Upper lobe of left lung (tissue), 6 donors: Measurements from ENCODE around the gene DIAPH3. TPM values are rescaled to one million over a fixed set of nuclear protein-coding genes. Genes with fewer than 3 reads are reported as not detected.

Experiments
- ATAC-seq, 2 donors: fragments of 200-7000 bp; cut with Tn5 transposase; one replicate each; pipeline ENCODE4 v1.9.1; 2022; ENCODE audit warnings: mild to moderate bottlenecking in 2 of 2, moderate library complexity in 2 of 2; ENCODE audit not compliant: low FRiP score in 2 of 2
- DNase-seq, 2 donors: peaks; one replicate each; pipeline ENCODE4 v3.0.0-alpha.2; 2019 to 2020
- H3K27ac ChIP-seq, 4 donors: fragments of 200-600 bp; sonication (generic); one replicate each; pipeline ENCODE4 v1.5.1; 2016 to 2019
- H3K27me3 ChIP-seq, 4 donors: fragments of 200-600 bp; sonication (generic); one replicate each; pipeline ENCODE4 v1.5.1; 2017 to 2019
- H3K36me3 ChIP-seq, 4 donors: fragments of 200-600 bp; sonication (generic); one replicate each; pipeline ENCODE4 v1.5.1; 2016 to 2019
- H3K4me1 ChIP-seq, 4 donors: fragments of 200-600 bp; sonication (generic); one replicate each; pipeline ENCODE4 v1.5.1; 2018 to 2019
- H3K4me3 ChIP-seq, 4 donors: fragments of 200-600 bp; sonication (generic); one replicate each; pipeline ENCODE4 v1.5.1; 2017 to 2019; ENCODE audit warnings: mild to moderate bottlenecking in 2 of 4, moderate library complexity in 1 of 4
- H3K9me3 ChIP-seq, 4 donors: fragments of 200-600 bp; sonication (generic); one replicate each; pipeline ENCODE4 v1.5.1; 2018 to 2019
- CTCF ChIP-seq, 6 experiments: fragments of 450-650 bp in 4 of 6; fragments of 200-600 bp in 2 of 6; sonication (generic) in 2 of 6; IDR thresholded peaks; one replicate each; pipeline ENCODE4 v1.5.1; 2016 to 2019; ENCODE audit warnings: antibody characterized with exemption in 6 of 6
- EP300 ChIP-seq, 4 donors: sonication (generic); formaldehyde crosslinking; IDR thresholded peaks; one replicate each; pipeline ENCODE4 v1.5.1; 2017; ENCODE audit warnings: antibody characterized with exemption in 4 of 4, control low read depth in 2 of 4
- POLR2A ChIP-seq, 4 donors: fragments of 450-650 bp; IDR thresholded peaks; one replicate each; pipeline ENCODE4 v1.5.1; 2016 to 2017; ENCODE audit warnings: antibody characterized with exemption in 4 of 4, mild to moderate bottlenecking in 2 of 4
- POLR2AphosphoS5 ChIP-seq, 2 donors: sonication (generic); formaldehyde crosslinking; IDR thresholded peaks; one replicate each; pipeline ENCODE4 v1.5.1; 2017; ENCODE audit warnings: antibody characterized with exemption in 2 of 2
- WGBS, 2 donors: methylation state at CpG; one replicate each; pipeline ENCODE4 v1.1.5; 2017 to 2018; 5-methylcytosine and 5-hydroxymethylcytosine counted together
- total RNA-seq, 6 donors: library from RNA; depleted of rRNA in 4 of 6; stranded (reverse); fragments of >200 nt in 4 of 6; gene quantifications; one replicate each; pipeline versions ENCODE4 v1.1.0 to v1.2.1, GENCODE V29; 2016 to 2021
- donor health status: DM: no; HTN: no; CAD: no; lungs with moderate emphysema.
- donor health status: DM: no; HTN: yes; CAD: no; lungs with severe emphysema.

DIAPH3 gene
- total RNA-seq, 6 donors from 2014 or later = 2.8 to 6.3 (median 5.4) TPM

GRCh38 chr13:60109285-60109684, 54.4 kb downstream of the DIAPH3 start:
- DNase-seq (no peak), ATAC-seq (no peak)
- Histone ChIP-seq H3K27ac (no peak overlapping the region), H3K4me1 (no peaks in the 10 kb centered on the region), H3K9me3 (no peaks in the 10 kb centered on the region), H3K27me3 (no peaks in the 10 kb centered on the region), H3K4me3 (no peak overlapping the region), H3K36me3 (no peaks in the 10 kb centered on the region)
- 97% methylated on average over 3 of the region's 3 CpGs for WGBS, 2 donors
- TF ChIP-seq CTCF (IDR thresholded peaks at IDR 0.05) (no peak), POLR2AphosphoS5 (IDR thresholded peaks at IDR 0.05) (no peak), POLR2A (IDR thresholded peaks at IDR 0.05) (no peak), EP300 (IDR thresholded peaks at IDR 0.05) (no peak)

- TF ChIP-seq POLR2AphosphoS5 (IDR thresholded peaks at IDR 0.05) (no peak), CTCF (IDR thresholded peaks at IDR 0.05) (no peak), POLR2A (IDR thresholded peaks at IDR 0.05) (no peak), EP300 (IDR thresholded peaks at IDR 0.05) (no peak)
- no peak overlapping the region for H3K27ac ChIP-seq
- WGBS, 2 donors = 81 to 99% methylated on average over 2 of the region's 2 CpGs
- no peaks in the 10 kb centered on the region for H3K9me3 ChIP-seq
- H3K4me3 ChIP-seq = no peak overlapping the region
- DNase-seq = no peak
- H3K27me3 ChIP-seq = no peaks in the 10 kb centered on the region
- H3K36me3 ChIP-seq = no peaks in the 10 kb centered on the region
- no peak for ATAC-seq
- H3K4me1 ChIP-seq = no peaks in the 10 kb centered on the region
Measured at GRCh38 chr13:60108589-60108988, 55.1 kb downstream of the DIAPH3 start.

GRCh38 chr13:60099631-60100420, 63.9 kb downstream of the DIAPH3 start:
- ATAC-seq (no peak), DNase-seq (no peak)
- 88 to 89% methylated on average over 4 of the region's 4 CpGs for WGBS, 2 donors
- TF ChIP-seq EP300 (IDR thresholded peaks at IDR 0.05) = no peak
- TF ChIP-seq CTCF (IDR thresholded peaks at IDR 0.05) = no peak
- Histone ChIP-seq H3K27ac (no peak overlapping the region), H3K27me3 (no peaks in the 10 kb centered on the region), H3K4me1 (no peaks in the 10 kb centered on the region), H3K36me3 (no peaks in the 10 kb centered on the region), H3K9me3 (no peaks in the 10 kb centered on the region), H3K4me3 (no peak overlapping the region)

GRCh38 chr13:60095300-60095699, 68.4 kb downstream of the DIAPH3 start:
- TF ChIP-seq CTCF (IDR thresholded peaks at IDR 0.05) (no peak), EP300 (IDR thresholded peaks at IDR 0.05) (no peak), POLR2A (IDR thresholded peaks at IDR 0.05) (no peak), POLR2AphosphoS5 (IDR thresholded peaks at IDR 0.05) (no peak)
- H3K27ac ChIP-seq = no peak overlapping the region
- H3K36me3 ChIP-seq = no peaks in the 10 kb centered on the region
- no peak for DNase-seq
- no peak for ATAC-seq
- WGBS, 2 donors = 91 to 98% methylated on average over 2 of the region's 2 CpGs
- H3K27me3 ChIP-seq = no peaks in the 10 kb centered on the region
- H3K4me3 ChIP-seq = no peak overlapping the region
- H3K4me1 ChIP-seq = no peaks in the 10 kb centered on the region
- no peaks in the 10 kb centered on the region for H3K9me3 ChIP-seq
